A549 (cell line): ENCODE measurements around the gene CDK19. TPM values are rescaled to one million over a fixed set of nuclear protein-coding genes. Genes with fewer than 3 reads are reported as not detected.

ENCODE experiments used
- ATAC-seq, 2 experiments: fragments of 200-7000 bp in 1 of 2; fragments of >200 bp in 1 of 2; cut with Nextera tagmentation in 1 of 2; cut with Tn5 transposase in 1 of 2; 3 replicates each; pipeline versions ENCODE4 v1.8.0 to v1.9.1; 2018 to 2020; ENCODE audit warnings: mild to moderate bottlenecking in 1 of 2, moderate library complexity in 1 of 2
- CTCF ChIA-PET: fragments of 300-600 bp; sonication (Branson Sonifier 250); formaldehyde crosslinking; extraction: SDS; loops from one replicate; lab custom pipeline; 2021; ENCODE audit warnings: antibody characterized with exemption, inconsistent platforms; lab: Yijun Ruan, JAX
- POLR2A ChIA-PET: fragments of 350-600 bp; formaldehyde crosslinking; extraction: SDS; loops from one replicate; lab custom pipeline; 2021; ENCODE audit warnings: antibody characterized with exemption, inconsistent platforms; lab: Yijun Ruan, JAX
- DNase-seq, 2 experiments: peaks; one replicate each; pipeline versions ENCODE4 v3.0.0 to v3.0.0-alpha.2; 2011 to 2016; ENCODE audit warnings: low read depth in 1 of 2, low spot score in 1 of 2
- FAIRE-seq: peaks from 2 replicates; lab custom pipeline; 2011; peaks lifted over from hg19 to GRCh38; lab: Jason Lieb, UNC
- H3K27ac ChIP-seq, 2 experiments: fragments of >200 bp; sonication (Bioruptor Twin); formaldehyde crosslinking; 3 replicates each; pipeline ENCODE4 v1.5.1; 2016 to 2017
- H3K4me1 ChIP-seq: fragments of >200 bp; sonication (Bioruptor Twin); formaldehyde crosslinking; 3 replicates; pipeline ENCODE4 v1.6.1; 2016
- H3K4me2 ChIP-seq: fragments of >200 bp; sonication (Bioruptor Twin); formaldehyde crosslinking; 3 replicates; pipeline ENCODE4 v1.6.1; 2016
- H3K4me3 ChIP-seq: fragments of >200 bp; sonication (Bioruptor Twin); formaldehyde crosslinking; 3 replicates; pipeline ENCODE4 v1.5.1; 2016
- H3K9me3 ChIP-seq: fragments of >200 bp; sonication (Bioruptor Twin); formaldehyde crosslinking; 3 replicates; pipeline ENCODE4 v1.6.1; 2016
- EHF ChIP-seq: fragments of 250-450 bp; sonication (Bioruptor Pico); IDR thresholded peaks from 2 replicates; pipeline ENCODE4 v1.5.0; 2020; ENCODE audit warnings: mild to moderate bottlenecking
- EHMT2 ChIP-seq: fragments of 200-600 bp; sonication (generic); IDR thresholded peaks from 2 replicates; pipeline ENCODE4 v1.6.1; 2016; ENCODE audit warnings: antibody characterized with exemption, low read depth, mild to moderate bottlenecking, moderate library complexity
- FOSL2 ChIP-seq, 2 experiments: fragments of 450-650 bp in 1 of 2; fragments of >200 bp in 1 of 2; sonication (Bioruptor Twin) in 1 of 2; formaldehyde crosslinking; IDR thresholded peaks; 2 replicates each; pipeline versions ENCODE4 v1.5.0 to v1.6.1; 2016 to 2020; ENCODE audit warnings: mild to moderate bottlenecking in 1 of 2, moderate library complexity in 1 of 2
- FOXS1 ChIP-seq: fragments of 250-450 bp; sonication (Bioruptor Pico); IDR thresholded peaks from 2 replicates; pipeline ENCODE4 v1.5.0; 2020; ENCODE audit warnings: mild to moderate bottlenecking, moderate library complexity
- HOXB13 ChIP-seq: fragments of 250-450 bp; sonication (Bioruptor Pico); IDR thresholded peaks from 2 replicates; pipeline ENCODE4 v1.5.0; 2020; ENCODE audit warnings: low read depth, mild to moderate bottlenecking, moderate library complexity
- JUNB ChIP-seq: fragments of >200 bp; sonication (Bioruptor Twin); formaldehyde crosslinking; IDR thresholded peaks from 2 replicates; pipeline ENCODE4 v1.6.1; 2016
- KDM5A ChIP-seq: fragments of 200-600 bp; sonication (generic); IDR thresholded peaks from 2 replicates; pipeline ENCODE4 v1.6.1; 2016; ENCODE audit warnings: antibody characterized with exemption, mild to moderate bottlenecking
- NFE2L2 ChIP-seq: fragments of 150-350 bp; conservative IDR thresholded peaks from 2 replicates; pipeline ENCODE4 v1.6.1; 2014; ENCODE audit warnings: low read length
- NR3C1 ChIP-seq: fragments of >200 bp; sonication (Bioruptor Twin); formaldehyde crosslinking; IDR thresholded peaks from 3 replicates; pipeline ENCODE4 v1.6.1; 2017
- RAD21 ChIP-seq, 2 experiments: fragments of >200 bp in 1 of 2; sonication (Bioruptor Twin) in 1 of 2; formaldehyde crosslinking in 1 of 2; IDR thresholded peaks in 1 of 2; conservative IDR thresholded peaks in 1 of 2; 2 replicates in 1 of 2; 3 replicates in 1 of 2; pipeline ENCODE4 v1.6.1; 2012 to 2018; ENCODE audit warnings: inconsistent platforms in 1 of 2
- RFX5 ChIP-seq: fragments of 450-650 bp; IDR thresholded peaks from 2 replicates; pipeline ENCODE4 v1.7.1; 2014; ENCODE audit warnings: antibody characterized with exemption, mild to moderate bottlenecking, moderate library complexity
- RNF2 ChIP-seq: fragments of 200-600 bp; sonication (generic); IDR thresholded peaks from 2 replicates; pipeline ENCODE4 v1.6.1; 2016; ENCODE audit warnings: low read depth, mild to moderate bottlenecking, antibody characterized with exemption, moderate library complexity, borderline replicate concordance
- ZC3H11A ChIP-seq: fragments of 450-650 bp; IDR thresholded peaks from 2 replicates; pipeline ENCODE4 v1.6.1; 2014; ENCODE audit warnings: antibody characterized with exemption, mild to moderate bottlenecking
- WGBS: methylation state at CpG from one replicate; pipeline ENCODE4 v1.1.6; 2017; ENCODE audit errors: missing lambda C conversion rate; 5-methylcytosine and 5-hydroxymethylcytosine counted together
- polyA plus RNA-seq, 4 experiments: library from polyadenylated mRNA; depleted of rRNA in 3 of 4; stranded (reverse); fragments of >200 nt; fragmentation: RNase III in 1 of 4; extraction: RNeasy Plus Mini Kit Qiagen cat#74134 plus additional on column Dnase treatment in 1 of 4; gene quantifications; 2 replicates in 3 of 4; 3 replicates in 1 of 4; pipeline ENCODE4 v1.2.3, GENCODE V29; 2011 to 2017
- TF ChIP-seq, protein P1 (sequence below): fragments of 150-350 bp; IDR thresholded peaks from 2 replicates; pipeline ENCODE4 v1.6.1; 2014; ENCODE audit warnings: low read depth, mild to moderate bottlenecking, low read length
- TF ChIP-seq, protein P2 (sequence below): fragments of >200 bp; sonication (Bioruptor Twin); formaldehyde crosslinking; IDR thresholded peaks from 3 replicates; pipeline ENCODE4 v1.5.1; 2016
- TF ChIP-seq, protein P3 (sequence below): fragments of >200 bp; sonication (Bioruptor Twin); formaldehyde crosslinking; IDR thresholded peaks from 2 replicates; pipeline ENCODE4 v1.6.1; 2016

The CDK19 gene
- polyA plus RNA-seq, 2 of the 4 experiments (the other 2 are of a cell fraction) = 7.1 to 18.6 TPM

DNA sequence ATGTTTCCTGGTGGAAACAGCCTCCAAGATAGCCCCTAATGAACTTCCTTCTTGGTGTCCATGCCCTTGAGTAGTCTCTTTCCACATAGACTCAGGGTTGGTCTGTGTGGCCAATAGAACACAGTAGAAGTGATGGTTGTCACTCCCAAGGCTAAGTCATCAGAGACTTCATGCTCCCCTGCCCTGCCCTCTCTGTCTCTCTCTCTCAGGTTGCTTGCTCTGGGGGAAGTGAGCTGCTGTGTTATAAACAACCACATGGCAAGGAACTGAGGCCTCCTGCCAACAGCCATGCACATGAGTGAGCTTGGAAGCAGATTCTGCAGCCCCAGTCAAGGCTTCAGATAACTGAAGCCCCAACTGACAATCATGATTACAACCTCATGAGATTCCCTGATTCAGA is 253.6 kb downstream of the CDK19 start:
- DNase-seq (no peak), ATAC-seq (no peak), FAIRE-seq (no peak)
- Histone ChIP-seq H3K4me1 (no peaks in the 10 kb centered on the region), H3K4me2 (no peak overlapping the region), H3K4me3 (no peak overlapping the region), H3K27ac (no peak overlapping the region), H3K9me3 (no peaks in the 10 kb centered on the region)
- ChIA-PET CTCF (interaction anchor here (1.3 kb wide), 1 partner anchor 448 kb away, joined by 3 read pairs; no protein-coding TSS in a partner anchor), POLR2A (no interaction called here)
- no peak for TF ChIP-seq KDM5A
- no peak for TF ChIP-seq HOXB13 (CRISPR knock-in tag)
- TF ChIP-seq, protein P1, sequence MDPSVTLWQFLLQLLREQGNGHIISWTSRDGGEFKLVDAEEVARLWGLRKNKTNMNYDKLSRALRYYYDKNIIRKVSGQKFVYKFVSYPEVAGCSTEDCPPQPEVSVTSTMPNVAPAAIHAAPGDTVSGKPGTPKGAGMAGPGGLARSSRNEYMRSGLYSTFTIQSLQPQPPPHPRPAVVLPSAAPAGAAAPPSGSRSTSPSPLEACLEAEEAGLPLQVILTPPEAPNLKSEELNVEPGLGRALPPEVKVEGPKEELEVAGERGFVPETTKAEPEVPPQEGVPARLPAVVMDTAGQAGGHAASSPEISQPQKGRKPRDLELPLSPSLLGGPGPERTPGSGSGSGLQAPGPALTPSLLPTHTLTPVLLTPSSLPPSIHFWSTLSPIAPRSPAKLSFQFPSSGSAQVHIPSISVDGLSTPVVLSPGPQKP = no peak
- TF ChIP-seq EHMT2 = no peak
- TF ChIP-seq, protein P2, sequence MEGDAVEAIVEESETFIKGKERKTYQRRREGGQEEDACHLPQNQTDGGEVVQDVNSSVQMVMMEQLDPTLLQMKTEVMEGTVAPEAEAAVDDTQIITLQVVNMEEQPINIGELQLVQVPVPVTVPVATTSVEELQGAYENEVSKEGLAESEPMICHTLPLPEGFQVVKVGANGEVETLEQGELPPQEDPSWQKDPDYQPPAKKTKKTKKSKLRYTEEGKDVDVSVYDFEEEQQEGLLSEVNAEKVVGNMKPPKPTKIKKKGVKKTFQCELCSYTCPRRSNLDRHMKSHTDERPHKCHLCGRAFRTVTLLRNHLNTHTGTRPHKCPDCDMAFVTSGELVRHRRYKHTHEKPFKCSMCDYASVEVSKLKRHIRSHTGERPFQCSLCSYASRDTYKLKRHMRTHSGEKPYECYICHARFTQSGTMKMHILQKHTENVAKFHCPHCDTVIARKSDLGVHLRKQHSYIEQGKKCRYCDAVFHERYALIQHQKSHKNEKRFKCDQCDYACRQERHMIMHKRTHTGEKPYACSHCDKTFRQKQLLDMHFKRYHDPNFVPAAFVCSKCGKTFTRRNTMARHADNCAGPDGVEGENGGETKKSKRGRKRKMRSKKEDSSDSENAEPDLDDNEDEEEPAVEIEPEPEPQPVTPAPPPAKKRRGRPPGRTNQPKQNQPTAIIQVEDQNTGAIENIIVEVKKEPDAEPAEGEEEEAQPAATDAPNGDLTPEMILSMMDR = no peak
- TF ChIP-seq NR3C1 = no peak
- TF ChIP-seq, protein P3, sequence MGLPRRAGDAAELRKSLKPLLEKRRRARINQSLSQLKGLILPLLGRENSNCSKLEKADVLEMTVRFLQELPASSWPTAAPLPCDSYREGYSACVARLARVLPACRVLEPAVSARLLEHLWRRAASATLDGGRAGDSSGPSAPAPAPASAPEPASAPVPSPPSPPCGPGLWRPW = no peak
- no peak for TF ChIP-seq ZC3H11A

DNA sequence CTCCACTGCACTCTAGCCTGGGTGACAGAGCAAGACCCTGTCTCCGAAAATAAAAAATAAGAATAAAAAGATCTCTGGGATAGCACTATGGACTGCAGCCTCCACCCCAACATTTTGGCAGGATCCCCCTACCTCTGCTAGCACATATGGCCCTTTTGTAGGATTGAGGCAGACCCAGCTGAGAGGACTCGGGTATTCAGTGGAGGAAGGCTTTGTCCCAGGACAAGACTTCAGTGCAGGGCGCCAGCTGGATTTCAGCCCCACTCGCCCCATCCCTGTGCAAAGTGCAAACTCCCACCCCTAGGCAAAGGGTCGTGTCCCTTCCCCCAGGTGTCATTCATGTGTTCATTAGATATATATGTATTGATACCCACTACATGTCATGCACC is 254.3 kb downstream of the CDK19 start:
- POLR2A ChIA-PET = no interaction called here
- CTCF ChIA-PET = interaction anchor here (0.8 kb wide), 1 partner anchor 120 kb away, joined by 3 read pairs; no protein-coding TSS in a partner anchor
- H3K27ac ChIP-seq = no peak overlapping the region
- H3K9me3 ChIP-seq = no peaks in the 10 kb centered on the region
- 52% methylated on average over 2 of the region's 5 CpGs for WGBS
- TF ChIP-seq, protein P2 = no peak
- no peak for TF ChIP-seq NFE2L2
- TF ChIP-seq FOSL2 (IDR thresholded peaks at IDR 0.05) = no peak
- no peak for TF ChIP-seq FOSL2 (CRISPR knock-in tag; IDR thresholded peaks at IDR 0.05)
- no peak for TF ChIP-seq FOXS1 (CRISPR knock-in tag)
- TF ChIP-seq EHMT2 = no peak
- no peak for TF ChIP-seq RAD21 (conservative IDR thresholded peaks at IDR 0.05 in 1 of 2, IDR thresholded peaks at IDR 0.05 in 1 of 2)
- TF ChIP-seq EHF = no peak
- TF ChIP-seq, protein P1 = no peak
- TF ChIP-seq RFX5 = no peak
- TF ChIP-seq ZC3H11A = no peak
- TF ChIP-seq JUNB = no peak
- no peak for TF ChIP-seq RNF2
- H3K4me1 ChIP-seq = no peaks in the 10 kb centered on the region
- FAIRE-seq = no peak
- H3K4me2 ChIP-seq = no peak overlapping the region
- no peak for DNase-seq
- no peak for ATAC-seq
- H3K4me3 ChIP-seq = no peak overlapping the region
